IMR-90 (cell line): ENCODE data around the gene NDUFS7. TPM values are rescaled to one million over a fixed set of nuclear protein-coding genes. Genes with fewer than 3 reads are reported as not detected.

Experiments used
- ATAC-seq: fragments of 200-7000 bp; cut with Tn5 transposase; 2 replicates; pipeline ENCODE4 v1.9.1; 2020; ENCODE audit warnings: low read depth, mild to moderate bottlenecking, moderate library complexity
- BruUV-seq: library from RNA; stranded (reverse); fragments of 400-500 nt; replicated peaks from 2 replicates; lab custom pipeline; 2021; lab: Mats Ljungman, UMichigan
- CTCF ChIA-PET: fragments of 300-600 bp; formaldehyde crosslinking; extraction: SDS; loops from one replicate; lab custom pipeline; 2021; ENCODE audit warnings: antibody characterized with exemption; lab: Yijun Ruan, JAX
- POLR2A ChIA-PET: fragments of 300-600 bp; sonication (Branson Sonifier 250); formaldehyde crosslinking; loops from one replicate; lab custom pipeline; 2022; ENCODE audit warnings: antibody characterized with exemption; ENCODE audit not compliant: unreplicated experiment; lab: Charles Lee
- DNase-seq: peaks from one replicate; pipeline ENCODE4 v3.0.0; 2013
- H2AFZ ChIP-seq: replicated peaks from 2 replicates; pipeline ENCODE3; 2013; ENCODE audit warnings: low read length, mild to moderate bottlenecking; ENCODE audit not compliant: poor library complexity
- H2AK5ac ChIP-seq: 2 replicates; pipeline ENCODE4 v1.6.1; 2013; ENCODE audit warnings: low read depth, low read length, inconsistent platforms
- H2AK9ac ChIP-seq: replicated peaks from 2 replicates; pipeline ENCODE3; 2013; ENCODE audit warnings: mild to moderate bottlenecking, low read depth, low read length, moderate library complexity; ENCODE audit not compliant: poor library complexity
- H2BK120ac ChIP-seq: 2 replicates; pipeline ENCODE4 v1.6.1; 2013; ENCODE audit warnings: low read depth, low read length, inconsistent platforms
- H2BK15ac ChIP-seq: 3 replicates; pipeline ENCODE4 v1.6.1; 2013; ENCODE audit warnings: low read depth, low read length, inconsistent platforms
- H2BK20ac ChIP-seq: 2 replicates; pipeline ENCODE4 v1.6.1; 2013; ENCODE audit warnings: low read depth, mild to moderate bottlenecking, inconsistent platforms, low read length, moderate library complexity
- H2BK5ac ChIP-seq: 2 replicates; pipeline ENCODE4 v1.6.1; 2013; ENCODE audit warnings: mild to moderate bottlenecking, low read depth, low read length, inconsistent platforms; ENCODE audit not compliant: poor library complexity, severe bottlenecking
- H3K14ac ChIP-seq: replicated peaks from 2 replicates; pipeline ENCODE4 v1.6.1; 2013; ENCODE audit warnings: low read depth, low read length, inconsistent platforms
- H3K18ac ChIP-seq: 2 replicates; pipeline ENCODE4 v1.6.1; 2013; ENCODE audit warnings: low read depth, low read length, control low read depth
- H3K23ac ChIP-seq: 2 replicates; pipeline ENCODE4 v1.6.1; 2013; ENCODE audit warnings: low read depth, low read length, inconsistent platforms
- H3K27ac ChIP-seq: 2 replicates; pipeline ENCODE4 v1.5.1; 2013; ENCODE audit warnings: mild to moderate bottlenecking, control low read depth, low read length; ENCODE audit not compliant: insufficient read depth
- H3K27me3 ChIP-seq: 2 replicates; pipeline ENCODE4 v1.6.1; 2013; ENCODE audit warnings: low read length; ENCODE audit not compliant: control insufficient read depth, insufficient read depth
- H3K36me3 ChIP-seq: 2 replicates; pipeline ENCODE4 v1.6.1; 2013; ENCODE audit warnings: low read length, mixed read lengths; ENCODE audit not compliant: control insufficient read depth, insufficient read depth
- H3K4ac ChIP-seq: 2 replicates; pipeline ENCODE4 v1.6.1; 2013; ENCODE audit warnings: low read depth, low read length, inconsistent platforms
- H3K4me1 ChIP-seq: 2 replicates; pipeline ENCODE4 v1.6.1; 2013; ENCODE audit warnings: low read length, mixed read lengths; ENCODE audit not compliant: control insufficient read depth, insufficient read depth
- H3K4me2 ChIP-seq: 2 replicates; pipeline ENCODE4 v1.6.1; 2013; ENCODE audit warnings: low read depth, mild to moderate bottlenecking, control low read depth, low read length, moderate library complexity
- H3K4me3 ChIP-seq: 2 replicates; pipeline ENCODE4 v1.5.1; 2013; ENCODE audit warnings: low read depth, mild to moderate bottlenecking, control low read depth, low read length, moderate library complexity; ENCODE audit not compliant: insufficient read depth
- H3K56ac ChIP-seq: 2 replicates; pipeline ENCODE4 v1.6.1; 2013; ENCODE audit warnings: low read length, inconsistent platforms; ENCODE audit not compliant: insufficient read depth; ENCODE audit errors: extremely low read depth
- H3K79me1 ChIP-seq, 2 experiments: 2 replicates each; pipeline ENCODE4 v1.6.1; 2013; ENCODE audit warnings: low read length in 2 of 2, inconsistent platforms in 1 of 2, low read depth in 1 of 2
- H3K9ac ChIP-seq: 2 replicates; pipeline ENCODE4 v1.6.1; 2013; ENCODE audit warnings: low read depth, low read length, control low read depth
- H3K9me1 ChIP-seq: 2 replicates; pipeline ENCODE4 v1.6.1; 2013; ENCODE audit warnings: low read length, inconsistent platforms; ENCODE audit not compliant: insufficient read depth
- H3K9me3 ChIP-seq: 2 replicates; pipeline ENCODE4 v1.6.1; 2013; ENCODE audit warnings: low read length; ENCODE audit not compliant: control insufficient read depth, insufficient read depth
- H4K20me1 ChIP-seq: 2 replicates; pipeline ENCODE4 v1.6.1; 2013; ENCODE audit warnings: low read length, inconsistent platforms; ENCODE audit not compliant: insufficient read depth
- H4K5ac ChIP-seq: 2 replicates; pipeline ENCODE4 v1.6.1; 2013; ENCODE audit warnings: mild to moderate bottlenecking, low read depth, low read length, control low read depth
- H4K8ac ChIP-seq, 2 experiments: 2 replicates each; pipeline ENCODE4 v1.6.1; 2013; ENCODE audit warnings: low read depth in 2 of 2, low read length in 2 of 2, control low read depth in 1 of 2, inconsistent platforms in 1 of 2
- H4K91ac ChIP-seq: 2 replicates; pipeline ENCODE4 v1.6.1; 2013; ENCODE audit warnings: low read depth, low read length, inconsistent platforms; ENCODE audit not compliant: insufficient read depth
- FOS ChIP-seq: fragments of 150-350 bp; IDR thresholded peaks from 2 replicates; pipeline ENCODE4 v1.6.1; 2016; ENCODE audit warnings: low read depth, low read length
- POLR2A ChIP-seq: IDR thresholded peaks from 2 replicates; pipeline ENCODE4 v1.6.1; 2012; ENCODE audit warnings: mild to moderate bottlenecking, low read depth, low read length
- RAD21 ChIP-seq: IDR thresholded peaks from 2 replicates; pipeline ENCODE4 v1.6.1; 2012; ENCODE audit warnings: low read length, improper control_type of control experiment
- SMC3 ChIP-seq: fragments of 150-350 bp; IDR thresholded peaks from 2 replicates; pipeline ENCODE4 v1.6.1; 2016; ENCODE audit warnings: low read depth, mild to moderate bottlenecking, antibody characterized with exemption, low read length, moderate library complexity
- WGBS, 2 experiments: methylation state at CpG; one replicate each; pipeline versions ENCODE4 v1.1.5 to v1.1.7; 2013; ENCODE audit warnings: missing lambda C conversion rate in 2 of 2; ENCODE audit not compliant: insufficient read length in 1 of 2; ENCODE audit errors: extremely low coverage in 2 of 2; 5-methylcytosine and 5-hydroxymethylcytosine counted together
- dilution Hi-C: fragments of 300-500 bp; cut with HindIII; formaldehyde crosslinking; loops from one replicate; pipeline ENCODE4 v1.14.3; 2018; ENCODE audit warnings: low sequenced_read_pairs; ENCODE audit not compliant: unreplicated experiment
- in situ Hi-C: fragments of 300-500 bp; cut with MboI; formaldehyde crosslinking; loops from 3 replicates; pipeline ENCODE4 v1.14.3; 2019; ENCODE audit warnings: low sequenced_read_pairs, inconsistent platforms, mixed read lengths
- intact Hi-C: fragments of 100-400 bp; cut with micrococcal nuclease; formaldehyde crosslinking; loops from 2 replicates; pipeline ENCODE4 v1.10.0; 2022
- polyA plus RNA-seq, 3 experiments: library from polyadenylated mRNA; depleted of rRNA; stranded (reverse); fragments of >200 nt; gene quantifications; 2 replicates each; pipeline ENCODE4 v1.2.3, GENCODE V29; 2012; ENCODE audit warnings: low replicate concordance in 1 of 3
- total RNA-seq: library from RNA; depleted of rRNA; stranded (reverse); fragments of >200 nt; gene quantifications from 2 replicates; pipeline ENCODE4 v1.2.3, GENCODE V29; 2012

The NDUFS7 gene
- total and polyA plus RNA-seq, 2 of the 4 experiments (the other 2 are of a cell fraction) = 60.8 to 136 TPM

GRCh38 chr19:1412995-1413800, 29.5 kb downstream of the NDUFS7 start (continued):
- TF ChIP-seq POLR2A = no peak

GRCh38 chr19:1416014-1416841, 32.5 kb downstream of the NDUFS7 start:
- peak overlapping the region; percentile 56 for H3K4ac ChIP-seq
- peak overlapping the region; percentile 3; the same call in 1 of the 2 replicates for H4K5ac ChIP-seq
- H2AK5ac ChIP-seq = peak overlapping the region; percentile 76
- DNase-seq (peak; percentile 31), ATAC-seq (no peak; the same call in 1 of the 2 replicates)
- peak overlapping the region; percentile 76 for H2BK5ac ChIP-seq
- peak overlapping the region; percentile 10; the same call in 1 of the 2 replicates for H3K18ac ChIP-seq
- peak overlapping the region; percentile 59 for H4K91ac ChIP-seq
- peak overlapping the region; percentile 37; the same call in 1 of the 2 replicates for H3K23ac ChIP-seq
- H3K9me3 ChIP-seq = no peaks in the 10 kb centered on the region
- H2BK120ac ChIP-seq = peak overlapping the region; percentile 3; the same call in 1 of the 2 replicates
- peak overlapping the region; percentile 89 for H2AK9ac ChIP-seq
- no peak overlapping the region for H2AFZ ChIP-seq
- ChIA-PET CTCF (interaction anchor here (0.6 kb wide), 1 partner anchor 130 kb away, joined by 3 read pairs; no protein-coding TSS in a partner anchor), POLR2A (no interaction called here)
- H3K4me3 ChIP-seq = no peak overlapping the region
- H3K14ac ChIP-seq = peak overlapping the region; percentile 0
- peak overlapping the region; percentile 28 for H3K9ac ChIP-seq
- peak overlapping the region; percentile 7 for H2BK20ac ChIP-seq
- peak overlapping the region; percentile 54; the same call in 1 of the 2 replicates for H3K4me2 ChIP-seq
- dilution Hi-C loops = no loop called here
- no peak overlapping the region for H2BK15ac ChIP-seq
- 81% methylated on average over 11 of the region's 28 CpGs; no CpG with 5 or more reads in 1 of the 2 experiments for WGBS, 2 experiments
- H3K36me3 ChIP-seq = peaks cover 36% of the 10 kb centered on the region
- H3K56ac ChIP-seq = peak overlapping the region; percentile 23; the same call in 1 of the 2 replicates
- intact Hi-C loops = no loop called here
- BruUV-seq = no TSS peak
- in situ Hi-C loops = no loop called here
- H3K27me3 ChIP-seq = no peaks in the 10 kb centered on the region
- H3K9me1 ChIP-seq = peaks cover 20% of the 10 kb centered on the region
- peak overlapping the region; percentile 85 for H3K27ac ChIP-seq
- peaks cover 0 to 66% of the 10 kb centered on the region in 2 experiments; a peak in 2 of 4 replicates for H3K79me1 ChIP-seq
- peak overlapping the region in 1 of 2 experiments; percentile 48; a peak in 2 of 4 replicates for H4K8ac ChIP-seq
- peaks cover 23% of the 10 kb centered on the region for H3K4me1 ChIP-seq
- H4K20me1 ChIP-seq = peaks cover 91% of the 10 kb centered on the region
- TF ChIP-seq FOS (0 out of 2 replicates have a peak, but pooled peaks have one; percentile 19), SMC3 (no peak), RAD21 (no peak)
